OCI-LY3 (cell line): ENCODE measurements around the gene ERC2.
A peak's percentile ranks its signal among the peaks of the same experiment; 100 is the strongest.

Source experiments
- H2AFZ ChIP-seq: fragments of 200-600, 300-600 bp; shearing (Covaris generic); 2 replicates; pipeline ENCODE4 v1.6.0; 2014; ENCODE audit warnings: antibody characterized with exemption, low read depth, low read length
- H3K27ac ChIP-seq: fragments of 200-600, 300-600 bp; sonication (generic); 2 replicates; pipeline ENCODE4 v1.5.1; 2014; ENCODE audit warnings: mild to moderate bottlenecking, low read length, moderate library complexity, mixed read lengths
- H3K27me3 ChIP-seq: fragments of 200-600, 300-600 bp; sonication (generic); 2 replicates; pipeline ENCODE4 v1.6.1; 2014; ENCODE audit warnings: low read depth, low read length, mixed read lengths
- H3K36me3 ChIP-seq: fragments of 200-600, 300-600 bp; sonication (generic); replicated peaks from 2 replicates; pipeline ENCODE3; 2014; ENCODE audit warnings: low read depth, low read length, mixed read lengths
- H3K4me1 ChIP-seq: fragments of 300-600, 200-600 bp; sonication (generic); 2 replicates; pipeline ENCODE4 v1.6.1; 2014; ENCODE audit warnings: low read length, mixed read lengths
- H3K4me2 ChIP-seq: fragments of 200-600, 300-600 bp; sonication (generic); 2 replicates; pipeline ENCODE4 v1.6.1; 2014; ENCODE audit warnings: low read length, mixed read lengths
- H3K4me3 ChIP-seq: fragments of 300-600, 200-600 bp; sonication (generic); 2 replicates; pipeline ENCODE4 v1.5.1; 2014; ENCODE audit warnings: antibody characterized with exemption, mild to moderate bottlenecking, low read length, moderate library complexity
- H3K79me2 ChIP-seq: fragments of 300-600, 200-600 bp; shearing (Covaris generic); 2 replicates; pipeline ENCODE4 v1.6.1; 2014; ENCODE audit warnings: mild to moderate bottlenecking, low read length, mixed read lengths
- H3K9ac ChIP-seq: fragments of 300-600, 200-600 bp; shearing (Covaris generic); 2 replicates; pipeline ENCODE4 v1.6.0; 2014; ENCODE audit warnings: mild to moderate bottlenecking, low read length, moderate library complexity
- H3K9me3 ChIP-seq: fragments of 200-600, 300-600 bp; shearing (Covaris generic); 2 replicates; pipeline ENCODE4 v1.6.1; 2014; ENCODE audit warnings: low read length, mixed read lengths; ENCODE audit not compliant: insufficient read depth
- H4K20me1 ChIP-seq: fragments of 200-600, 300-600 bp; sonication (generic); 2 replicates; pipeline ENCODE4 v1.6.1; 2016; ENCODE audit warnings: low read length, mixed read lengths; ENCODE audit not compliant: insufficient read depth
- CTCF ChIP-seq: fragments of 200-600, 300-600 bp; sonication (generic); IDR thresholded peaks from 2 replicates; pipeline ENCODE4 v1.5.1; 2014; ENCODE audit warnings: antibody characterized with exemption, low read length, low read depth
- EZH2phosphoT487 ChIP-seq: fragments of 200-600 bp; shearing (Covaris generic); IDR thresholded peaks from 2 replicates; pipeline ENCODE4 v1.6.1; 2018; ENCODE audit warnings: antibody characterized with exemption, mixed run types, low read depth

ERC2 gene

GRCh38 chr3:55904716-55905115 lies 563.6 kb downstream of the ERC2 start:
- Histone ChIP-seq H3K4me2 (no peak overlapping the region), H3K79me2 (no peaks in the 10 kb centered on the region), H3K9me3 (no peaks in the 10 kb centered on the region), H3K36me3 (no peaks in the 10 kb centered on the region), H3K4me3 (no peak overlapping the region), H3K27me3 (peaks cover 40% of the 10 kb centered on the region), H4K20me1 (no peaks in the 10 kb centered on the region), H3K9ac (no peak overlapping the region), H2AFZ (no peak overlapping the region), H3K27ac (no peak overlapping the region), H3K4me1 (no peaks in the 10 kb centered on the region)
- no peak for TF ChIP-seq EZH2phosphoT487
- no peak for TF ChIP-seq CTCF

DNA sequence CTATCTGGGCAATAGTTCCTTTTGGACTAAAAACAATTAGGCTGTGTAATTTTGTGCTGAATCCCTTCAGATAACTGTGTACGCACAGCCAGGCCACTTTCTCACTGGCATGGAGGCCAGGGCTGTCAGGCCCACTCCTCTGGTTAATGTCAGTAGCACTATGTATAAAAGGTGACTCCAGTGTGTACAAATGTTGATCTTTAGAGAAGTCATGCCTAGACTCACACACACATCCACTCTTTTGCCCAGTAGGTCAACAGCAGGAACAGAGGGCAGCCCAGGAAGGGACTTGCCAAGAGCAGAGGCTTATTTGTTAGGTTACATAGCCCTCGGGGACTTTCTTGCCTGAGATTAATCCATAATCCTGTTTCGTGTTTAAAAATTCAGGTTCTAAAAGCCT lies 564.6 kb downstream of the ERC2 start:
- no peak overlapping the region for H3K27ac ChIP-seq
- no peaks in the 10 kb centered on the region for H3K36me3 ChIP-seq
- no peak overlapping the region for H3K4me3 ChIP-seq
- no peaks in the 10 kb centered on the region for H3K4me1 ChIP-seq
- peaks cover 40% of the 10 kb centered on the region for H3K27me3 ChIP-seq
- H4K20me1 ChIP-seq: no peaks in the 10 kb centered on the region
- H3K9me3 ChIP-seq: no peaks in the 10 kb centered on the region
- H3K9ac ChIP-seq: no peak overlapping the region
- H3K79me2 ChIP-seq: no peaks in the 10 kb centered on the region
- no peak overlapping the region for H3K4me2 ChIP-seq
- no peak overlapping the region for H2AFZ ChIP-seq
- no peak for TF ChIP-seq CTCF
- no peak for TF ChIP-seq EZH2phosphoT487

GRCh38 chr3:55902221-55902900 lies 565.9 kb downstream of the ERC2 start:
- TF ChIP-seq EZH2phosphoT487: no peak
- no peak for TF ChIP-seq CTCF
- H3K27me3 ChIP-seq: peaks cover 40% of the 10 kb centered on the region
- no peaks in the 10 kb centered on the region for H3K79me2 ChIP-seq
- H3K27ac ChIP-seq: no peak overlapping the region
- H3K4me1 ChIP-seq: no peaks in the 10 kb centered on the region
- H3K9me3 ChIP-seq: no peaks in the 10 kb centered on the region
- H3K4me3 ChIP-seq: no peak overlapping the region
- no peak overlapping the region for H3K9ac ChIP-seq
- H2AFZ ChIP-seq: no peak overlapping the region
- no peak overlapping the region for H3K4me2 ChIP-seq
- H3K36me3 ChIP-seq: no peaks in the 10 kb centered on the region
- H4K20me1 ChIP-seq: no peaks in the 10 kb centered on the region

DNA sequence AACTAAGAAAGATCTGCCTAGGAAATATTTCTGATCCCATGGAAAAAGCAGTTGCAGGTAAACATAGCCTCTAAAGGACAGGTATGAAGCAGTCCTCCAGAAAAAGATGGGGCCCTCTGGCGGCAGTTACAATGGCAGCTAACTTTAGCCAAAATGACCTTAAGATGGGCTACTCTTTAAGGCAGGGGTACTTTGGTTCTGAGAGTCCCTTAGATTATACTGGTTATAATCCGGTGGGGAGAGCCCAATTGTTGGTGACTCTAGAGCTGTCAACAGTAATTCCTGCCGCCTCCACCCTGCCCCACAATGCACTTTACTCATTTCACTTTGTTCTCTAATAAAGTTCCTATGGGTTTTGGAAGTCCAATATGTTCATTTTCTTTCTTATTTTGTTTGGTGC lies 568.4 kb downstream of the ERC2 start:
- Histone ChIP-seq H3K4me1 (no peaks in the 10 kb centered on the region), H3K4me2 (no peak overlapping the region), H4K20me1 (no peaks in the 10 kb centered on the region), H3K36me3 (no peaks in the 10 kb centered on the region), H3K4me3 (no peak overlapping the region), H3K27me3 (peaks cover 40% of the 10 kb centered on the region), H3K79me2 (no peaks in the 10 kb centered on the region), H2AFZ (no peak overlapping the region), H3K9ac (no peak overlapping the region), H3K9me3 (no peaks in the 10 kb centered on the region), H3K27ac (no peak overlapping the region)
- TF ChIP-seq EZH2phosphoT487 (no peak), CTCF (peak; percentile 59)
